ENCODE measurements around the gene IGFBPL1.

Gene IGFBPL1

DNA sequence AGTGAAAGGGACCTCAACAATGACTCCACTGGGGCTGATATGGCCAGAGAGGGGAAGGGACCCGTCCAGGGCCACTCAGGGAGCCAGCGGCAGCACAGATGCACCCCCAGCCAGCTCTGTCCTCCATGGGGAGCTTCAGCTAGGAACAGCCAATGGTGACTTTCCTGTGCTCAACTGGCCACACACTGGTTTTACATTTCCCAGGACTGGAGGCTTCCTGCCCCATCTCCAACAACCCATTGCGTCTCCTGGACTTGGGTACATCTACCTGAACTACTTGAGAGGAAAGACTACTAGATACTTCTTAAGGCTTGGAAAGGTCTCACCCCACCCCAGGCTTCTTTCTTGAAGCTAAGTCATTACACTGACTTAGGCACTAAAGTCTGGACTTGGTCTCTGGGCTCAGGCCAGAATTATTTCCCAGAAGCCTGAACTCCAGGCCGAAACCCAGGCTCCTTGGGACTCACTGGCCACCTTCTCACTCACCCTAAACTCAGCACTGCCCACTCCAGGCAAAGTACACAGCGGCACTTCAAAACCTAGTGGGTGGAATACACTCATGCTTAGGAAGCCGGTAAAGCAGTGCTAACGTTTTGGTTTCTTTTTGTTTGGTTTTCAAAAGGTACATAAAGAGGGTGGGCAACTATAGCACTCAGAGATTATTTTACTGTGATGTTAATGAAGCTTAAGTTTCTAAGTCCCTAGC is 1.5 kb downstream of the IGFBPL1 start:
- in situ Hi-C loops (cut with MboI; ENCODE audit: low sequenced_read_pairs, unreplicated experiment), result loop anchor here (25.0 kb wide), 1 partner anchor 265 kb away; no protein-coding TSS in a partner anchor
- DNase-seq (ENCODE audit: low spot score), result no peak
- TF ChIP-seq CTCF (IDR thresholded peaks at IDR 0.05; ENCODE audit: borderline replicate concordance, control extremely low read depth, extremely low read depth, insufficient read depth, missing control alignments), result no peak

DNA sequence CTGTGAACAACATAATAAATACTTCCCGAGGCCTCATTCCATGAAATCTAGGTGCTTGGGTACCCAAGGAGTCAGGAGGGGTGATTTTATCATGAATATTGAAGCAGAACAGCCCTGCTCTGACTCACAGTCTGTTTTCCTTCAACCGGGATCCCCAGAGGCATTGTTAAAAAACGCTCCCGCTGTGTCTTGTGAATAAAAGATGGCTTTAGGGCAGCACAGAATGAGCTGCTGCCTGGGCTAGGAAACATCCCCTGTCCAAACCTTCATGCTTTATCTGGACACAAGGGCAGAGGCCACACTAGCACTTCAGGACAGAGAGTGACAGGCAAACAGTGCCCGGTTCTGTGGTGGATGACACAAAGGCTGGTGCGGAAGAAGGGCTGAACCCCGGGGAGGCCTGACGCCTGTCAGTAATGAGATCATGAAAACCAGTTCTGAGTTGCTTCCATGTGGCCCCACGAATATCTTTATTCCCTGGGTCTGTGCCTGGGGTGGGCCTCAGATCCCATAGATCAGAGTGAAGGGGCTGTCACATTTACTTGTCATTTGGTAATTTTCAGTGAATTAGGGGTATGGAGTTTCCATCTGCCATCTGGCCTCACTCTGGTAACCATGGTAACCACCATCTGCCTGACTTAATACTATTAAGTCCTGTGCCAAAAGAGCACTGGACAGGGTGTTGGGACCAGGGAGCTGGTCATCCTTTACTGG is 2.6 kb downstream of the IGFBPL1 start:
- no peak for TF ChIP-seq CTCF (IDR thresholded peaks at IDR 0.05; ENCODE audit: borderline replicate concordance, control extremely low read depth, extremely low read depth, insufficient read depth, missing control alignments)
- in situ Hi-C loops (cut with MboI; ENCODE audit: low sequenced_read_pairs, unreplicated experiment), result loop anchor here (25.0 kb wide), 1 partner anchor 266 kb away; no protein-coding TSS in a partner anchor
- no peak for DNase-seq (ENCODE audit: low spot score)

- no peak for DNase-seq (ENCODE audit: low spot score)
- in situ Hi-C loops (cut with MboI; ENCODE audit: low sequenced_read_pairs, unreplicated experiment), result loop anchor here (25.0 kb wide), 1 partner anchor 268 kb away; no protein-coding TSS in a partner anchor
- TF ChIP-seq CTCF (IDR thresholded peaks at IDR 0.05; ENCODE audit: borderline replicate concordance, control extremely low read depth, extremely low read depth, insufficient read depth, missing control alignments), result no peak
Measured at GRCh38 chr9:38419181-38419580, 5.1 kb downstream of the IGFBPL1 start.

- no peak for DNase-seq (ENCODE audit: low spot score)
- in situ Hi-C loops (cut with MboI; ENCODE audit: low sequenced_read_pairs, unreplicated experiment), result loop anchor here (25.0 kb wide), 1 partner anchor 269 kb away; no protein-coding TSS in a partner anchor
- TF ChIP-seq CTCF (IDR thresholded peaks at IDR 0.05; ENCODE audit: borderline replicate concordance, control extremely low read depth, extremely low read depth, insufficient read depth, missing control alignments), result no peak
Measured at GRCh38 chr9:38418366-38418765, 5.9 kb downstream of the IGFBPL1 start.

DNA sequence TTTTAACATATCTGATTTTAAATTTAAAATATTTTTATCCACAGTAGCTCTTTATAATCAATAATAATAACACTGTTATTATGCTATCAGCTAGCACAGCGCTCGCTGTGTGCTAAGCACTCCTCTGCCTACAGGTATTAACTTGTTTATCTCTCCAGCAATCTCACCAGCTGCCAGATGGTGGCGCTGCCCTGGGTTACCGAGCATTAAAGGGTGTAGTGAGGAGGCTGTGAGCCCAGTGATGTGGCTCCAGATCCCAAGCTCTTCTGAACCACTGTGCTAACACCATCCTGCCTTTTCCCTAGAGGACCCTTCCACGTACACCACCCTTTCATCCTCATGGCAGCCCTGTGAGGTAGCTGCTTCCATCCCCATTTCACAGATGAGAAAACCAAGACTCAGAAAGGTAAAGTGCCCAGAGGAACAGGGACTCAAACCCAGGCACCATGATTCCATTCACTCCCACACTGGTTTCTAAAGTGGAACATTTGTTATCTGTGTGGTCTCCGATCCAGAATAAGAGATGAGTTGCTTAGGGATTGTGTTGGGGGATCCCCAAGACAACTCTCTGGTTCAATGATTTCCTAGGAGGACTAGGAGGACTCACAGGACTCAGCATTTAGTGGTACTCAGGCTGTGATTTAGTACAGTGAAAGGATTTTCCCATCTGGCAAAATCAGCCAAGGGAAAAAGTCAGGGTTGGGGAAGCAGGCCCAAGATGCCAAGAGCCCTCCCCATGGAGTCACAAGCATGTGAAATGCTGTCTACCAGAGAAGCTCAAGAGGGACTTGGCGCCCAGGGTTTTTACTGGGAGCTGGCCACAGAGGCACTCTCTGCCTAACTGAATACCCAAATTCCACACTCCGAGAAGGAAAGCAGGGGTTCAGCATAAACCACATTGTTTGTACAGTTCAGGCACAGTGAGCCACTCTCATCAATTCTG is 7.0 kb downstream of the IGFBPL1 start:
- in situ Hi-C loops (cut with MboI; ENCODE audit: low sequenced_read_pairs, unreplicated experiment), result loop anchor here (25.0 kb wide), 1 partner anchor 270 kb away; no protein-coding TSS in a partner anchor
- peak; percentile 58 for DNase-seq (ENCODE audit: low spot score)
- TF ChIP-seq CTCF (IDR thresholded peaks at IDR 0.05; ENCODE audit: borderline replicate concordance, control extremely low read depth, extremely low read depth, insufficient read depth, missing control alignments), result peak; percentile 69

DNA sequence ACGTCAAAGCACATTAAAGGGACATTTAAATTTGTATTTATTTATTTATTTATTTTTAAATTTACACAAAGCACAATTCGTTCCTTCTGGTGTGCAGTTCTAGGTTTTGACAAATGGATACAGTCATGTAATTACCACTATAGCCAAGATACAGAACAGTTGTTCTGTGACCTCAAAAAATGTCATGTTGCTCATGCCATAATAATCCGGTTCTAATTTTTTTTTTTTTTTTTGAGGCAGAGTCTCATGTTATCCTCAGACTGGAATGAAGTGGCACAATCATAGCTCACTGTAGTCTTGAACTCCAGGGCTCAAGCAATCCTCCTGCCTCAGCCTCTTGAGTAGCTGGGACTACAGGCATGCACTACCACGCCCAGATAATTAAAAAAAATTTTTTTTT is 7.8 kb downstream of the IGFBPL1 start:
- no peak for TF ChIP-seq CTCF (IDR thresholded peaks at IDR 0.05; ENCODE audit: borderline replicate concordance, control extremely low read depth, extremely low read depth, insufficient read depth, missing control alignments)
- in situ Hi-C loops (cut with MboI; ENCODE audit: low sequenced_read_pairs, unreplicated experiment), result loop anchor here (25.0 kb wide), 1 partner anchor 271 kb away; no protein-coding TSS in a partner anchor
- no peak for DNase-seq (ENCODE audit: low spot score)

Data from GM13976 (cell line).